Natural killer cell (primary cell): ENCODE measurements around the gene ZNF296. TPM values are rescaled to one million over a fixed set of nuclear protein-coding genes. Genes with fewer than 3 reads are reported as not detected.

Experiments
- ATAC-seq, 3 donors: fragments of 150-1000 bp in 2 of 3; fragments of 200-7000 bp in 1 of 3; cut with Tn5 transposase; 1 replicate in 1 of 3; 2 replicates in 2 of 3; pipeline ENCODE4 v1.10.0; 2021; ENCODE audit warnings: mild to moderate bottlenecking in 2 of 3, moderate library complexity in 2 of 3
- DNase-seq, 2 donors: peaks; one replicate each; pipeline versions ENCODE4 v3.0.0 to v3.0.0-alpha.2; 2013 to 2021; ENCODE audit warnings: mixed read lengths in 1 of 2
- H3K27ac ChIP-seq: one replicate; pipeline ENCODE4 v1.5.1; 2013; ENCODE audit warnings: mild to moderate bottlenecking, low read length
- H3K27me3 ChIP-seq: one replicate; pipeline ENCODE4 v1.6.1; 2013; ENCODE audit warnings: low read length; ENCODE audit not compliant: control insufficient read depth, insufficient read depth
- H3K36me3 ChIP-seq: one replicate; pipeline ENCODE4 v1.6.1; 2013; ENCODE audit warnings: low read length; ENCODE audit not compliant: control insufficient read depth, insufficient read depth
- H3K4me1 ChIP-seq: one replicate; pipeline ENCODE4 v1.6.1; 2013; ENCODE audit warnings: low read length; ENCODE audit not compliant: control insufficient read depth, insufficient read depth
- H3K4me3 ChIP-seq: one replicate; pipeline ENCODE4 v1.5.1; 2013; ENCODE audit warnings: low read length
- H3K9me3 ChIP-seq: one replicate; pipeline ENCODE4 v1.6.1; 2013; ENCODE audit warnings: low read length; ENCODE audit not compliant: control insufficient read depth, insufficient read depth
- H3K27ac Mint-ChIP-seq, 2 donors: one replicate each; pipeline ENCODE4 v1.8.0; 2022; ENCODE audit warnings: mild to moderate bottlenecking in 2 of 2, mixed read lengths in 2 of 2, moderate library complexity in 1 of 2
- H3K27me3 Mint-ChIP-seq, 2 donors: one replicate each; pipeline ENCODE4 v1.8.0; 2022; ENCODE audit warnings: low read depth in 2 of 2, mixed read lengths in 2 of 2
- H3K36me3 Mint-ChIP-seq: one replicate; pipeline ENCODE4 v1.8.0; 2022; ENCODE audit warnings: mixed read lengths
- H3K4me1 Mint-ChIP-seq, 2 donors: one replicate each; pipeline ENCODE4 v1.8.0; 2022; ENCODE audit warnings: mixed read lengths in 2 of 2
- H3K4me3 Mint-ChIP-seq: one replicate; pipeline ENCODE4 v1.8.0; 2022; ENCODE audit warnings: mild to moderate bottlenecking, moderate library complexity, mixed read lengths
- H3K9me3 Mint-ChIP-seq, 2 donors: one replicate each; pipeline ENCODE4 v1.8.0; 2022; ENCODE audit warnings: mixed read lengths in 2 of 2
- WGBS: methylation state at CpG from one replicate; pipeline ENCODE4 v1.1.7; 2013; ENCODE audit warnings: missing lambda C conversion rate; ENCODE audit not compliant: insufficient coverage; 5-methylcytosine and 5-hydroxymethylcytosine counted together
- intact Hi-C: fragments of 100-400 bp; cut with micrococcal nuclease; formaldehyde crosslinking; loops from one replicate; pipeline ENCODE4 v1.14.2; 2022
- total RNA-seq, 4 donors: library from RNA; stranded (reverse); fragments of 120-200 nt in 1 of 4; gene quantifications; one replicate each; pipeline versions ENCODE4 v1.2.3 to v1.2.4, GENCODE V29; 2013 to 2022
- TF ChIP-seq, protein P1 (sequence below): fragments of 200-600 bp; IDR thresholded peaks from one replicate; pipeline ENCODE4 v1.8.0; 2022; ENCODE audit warnings: antibody characterized with exemption

ZNF296 gene
- total RNA-seq, 3 donors from 2014 or later (not counting 1 experiment from before 2014, with no cell fraction given): 5.1 to 8.0 (median 8.0) TPM

DNA sequence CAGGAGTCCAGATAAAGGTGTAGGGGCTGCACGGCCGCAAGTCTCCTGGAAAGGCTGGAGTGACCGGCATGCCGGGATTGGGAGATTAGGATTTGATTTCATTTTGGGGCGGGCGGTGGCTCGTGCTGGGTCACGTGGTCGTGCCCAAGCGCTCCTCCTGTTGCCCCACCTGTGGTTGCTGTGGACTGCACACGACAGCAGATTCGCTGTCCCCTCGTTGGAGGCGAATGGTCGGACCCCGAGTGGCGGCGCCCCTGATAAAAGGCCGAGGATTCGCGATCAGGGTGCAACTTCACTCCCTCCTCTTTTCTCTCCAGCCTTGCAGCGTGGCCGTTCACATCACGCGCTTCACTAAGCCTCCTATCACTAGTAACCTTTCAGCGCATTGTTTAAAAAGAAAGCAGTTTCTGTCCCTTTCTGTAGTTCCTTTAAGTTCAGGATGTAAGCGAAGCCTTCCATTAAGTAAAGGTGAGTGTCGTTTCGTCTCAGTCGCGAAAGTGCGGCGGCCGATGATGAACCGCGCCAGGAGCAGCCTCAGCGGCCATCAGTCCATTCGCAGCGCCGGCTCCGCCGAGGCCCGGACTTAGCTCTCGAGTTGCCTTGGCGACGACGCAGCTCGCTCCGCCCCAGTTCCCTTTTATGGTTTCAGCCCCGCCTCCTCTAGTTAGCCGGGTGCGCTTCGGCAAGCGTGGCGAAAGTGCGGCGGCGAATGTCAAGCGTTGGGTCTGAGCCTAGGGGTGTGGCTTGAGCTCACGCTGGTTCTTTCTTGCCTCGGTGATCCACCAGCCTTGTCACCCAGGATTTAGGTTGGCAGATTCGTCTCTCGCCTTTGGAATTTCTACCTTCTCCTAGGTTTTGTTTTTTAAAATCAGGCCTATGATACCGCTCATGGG, 15.0 kb upstream of the ZNF296 start:
- TF ChIP-seq, protein P1, sequence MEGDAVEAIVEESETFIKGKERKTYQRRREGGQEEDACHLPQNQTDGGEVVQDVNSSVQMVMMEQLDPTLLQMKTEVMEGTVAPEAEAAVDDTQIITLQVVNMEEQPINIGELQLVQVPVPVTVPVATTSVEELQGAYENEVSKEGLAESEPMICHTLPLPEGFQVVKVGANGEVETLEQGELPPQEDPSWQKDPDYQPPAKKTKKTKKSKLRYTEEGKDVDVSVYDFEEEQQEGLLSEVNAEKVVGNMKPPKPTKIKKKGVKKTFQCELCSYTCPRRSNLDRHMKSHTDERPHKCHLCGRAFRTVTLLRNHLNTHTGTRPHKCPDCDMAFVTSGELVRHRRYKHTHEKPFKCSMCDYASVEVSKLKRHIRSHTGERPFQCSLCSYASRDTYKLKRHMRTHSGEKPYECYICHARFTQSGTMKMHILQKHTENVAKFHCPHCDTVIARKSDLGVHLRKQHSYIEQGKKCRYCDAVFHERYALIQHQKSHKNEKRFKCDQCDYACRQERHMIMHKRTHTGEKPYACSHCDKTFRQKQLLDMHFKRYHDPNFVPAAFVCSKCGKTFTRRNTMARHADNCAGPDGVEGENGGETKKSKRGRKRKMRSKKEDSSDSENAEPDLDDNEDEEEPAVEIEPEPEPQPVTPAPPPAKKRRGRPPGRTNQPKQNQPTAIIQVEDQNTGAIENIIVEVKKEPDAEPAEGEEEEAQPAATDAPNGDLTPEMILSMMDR: no peak
- DNase-seq (peak; percentile 97), ATAC-seq (peak; percentile 74 to 87 (median 75))
- H3K4me1 ChIP-seq: peaks cover 87% of the 10 kb centered on the region
- Mint-ChIP-seq H3K9me3 (no peaks in the 10 kb centered on the region), H3K4me1 (peaks cover 71 to 73% of the 10 kb centered on the region in 2 donors), H3K36me3 (no peaks in the 10 kb centered on the region), H3K27me3 (no peaks in the 10 kb centered on the region), H3K27ac (peak overlapping the region; percentile 97 to 99), H3K4me3 (peak overlapping the region; percentile 99)
- no peaks in the 10 kb centered on the region for H3K27me3 ChIP-seq
- intact Hi-C loops: no loop called here
- H3K4me3 ChIP-seq: peak overlapping the region; percentile 93
- 54% methylated on average over 63 of the region's 64 CpGs for WGBS
- peak overlapping the region; percentile 95 for H3K27ac ChIP-seq
- H3K36me3 ChIP-seq: peaks cover 9% of the 10 kb centered on the region
- H3K9me3 ChIP-seq: no peaks in the 10 kb centered on the region

DNA sequence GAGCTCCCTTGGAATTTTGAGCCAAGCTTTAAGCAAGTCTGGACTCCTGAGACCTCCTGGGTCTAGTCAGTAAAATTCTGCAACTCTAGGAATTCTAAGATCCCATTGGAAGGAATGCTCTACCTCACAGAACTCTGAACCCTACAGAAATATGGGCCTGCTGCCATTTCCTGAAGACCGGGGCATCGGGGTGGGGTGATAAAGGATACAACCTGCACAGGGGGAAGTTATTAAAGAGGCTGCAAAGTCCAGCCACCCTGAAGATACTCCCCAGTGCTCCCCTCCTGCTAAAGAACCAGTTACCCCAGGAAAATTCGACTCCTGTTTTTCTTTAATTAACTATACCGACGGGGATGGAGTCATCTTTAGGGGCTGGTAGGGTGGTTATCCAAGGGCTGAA, 14.3 kb upstream of the ZNF296 start:
- Histone ChIP-seq H3K9me3 (no peaks in the 10 kb centered on the region), H3K4me3 (no peak overlapping the region), H3K4me1 (peaks cover 85% of the 10 kb centered on the region), H3K36me3 (peaks cover 9% of the 10 kb centered on the region), H3K27me3 (no peaks in the 10 kb centered on the region), H3K27ac (no peak overlapping the region)
- ATAC-seq: no peak
- DNase-seq: no peak
- TF ChIP-seq, protein P1: no peak
- no peaks in the 10 kb centered on the region for H3K27me3 Mint-ChIP-seq
- H3K27ac Mint-ChIP-seq: peak overlapping the region in 1 of 2 donors; percentile 99
- peaks cover 67 to 68% of the 10 kb centered on the region in 2 donors for H3K4me1 Mint-ChIP-seq
- WGBS: 80% methylated on average over 1 of the region's 5 CpGs
- no peaks in the 10 kb centered on the region for H3K36me3 Mint-ChIP-seq
- H3K4me3 Mint-ChIP-seq: no peak overlapping the region
- intact Hi-C loops: no loop called here
- H3K9me3 Mint-ChIP-seq: no peaks in the 10 kb centered on the region

DNA sequence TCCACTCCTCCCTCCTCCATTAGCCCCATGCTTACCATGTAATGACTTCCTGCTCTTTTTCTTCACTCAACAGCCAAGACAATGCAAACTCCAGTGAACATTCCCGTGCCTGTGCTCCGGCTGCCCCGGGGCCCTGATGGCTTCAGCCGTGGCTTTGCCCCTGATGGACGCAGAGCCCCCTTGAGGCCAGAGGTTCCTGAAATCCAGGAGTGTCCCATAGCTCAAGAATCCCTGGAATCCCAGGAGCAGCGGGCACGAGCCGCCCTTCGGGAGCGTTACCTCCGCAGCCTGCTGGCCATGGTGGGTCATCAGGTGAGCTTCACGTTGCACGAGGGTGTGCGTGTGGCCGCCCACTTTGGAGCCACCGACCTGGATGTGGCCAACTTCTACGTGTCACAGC, 13.8 kb upstream of the ZNF296 start:
- no peaks in the 10 kb centered on the region for H3K9me3 Mint-ChIP-seq
- intact Hi-C loops: no loop called here
- ATAC-seq: no peak
- Histone ChIP-seq H3K4me1 (peaks cover 80% of the 10 kb centered on the region), H3K27ac (no peak overlapping the region), H3K36me3 (peaks cover 10% of the 10 kb centered on the region), H3K9me3 (no peaks in the 10 kb centered on the region), H3K27me3 (no peaks in the 10 kb centered on the region), H3K4me3 (no peak overlapping the region)
- H3K36me3 Mint-ChIP-seq: no peaks in the 10 kb centered on the region
- H3K27me3 Mint-ChIP-seq: no peaks in the 10 kb centered on the region
- peaks cover 65 to 66% of the 10 kb centered on the region in 2 donors for H3K4me1 Mint-ChIP-seq
- no peak overlapping the region for H3K27ac Mint-ChIP-seq
- TF ChIP-seq, protein P1: no peak
- 96% methylated on average over 17 of the region's 17 CpGs for WGBS
- no peak for DNase-seq
- H3K4me3 Mint-ChIP-seq: peak overlapping the region; percentile 13
